ENCODE data around the gene GPRIN1. TPM values are rescaled to one million over a fixed set of nuclear protein-coding genes. Genes with fewer than 3 reads are reported as not detected.
"Not testable (repeated sequence)": the region's sequence is repeated elsewhere in the genome, so short reads cannot be mapped to it uniquely, and the experiment has no call there.

GPRIN1 gene
- total RNA-seq, 1 donor from 2014 or later = 3.2 TPM

GRCh38 chr5:176612008-176612407 lies 2.1 kb upstream of the GPRIN1 start:
- no peak for DNase-seq (ENCODE audit: low spot score)
- Mint-ChIP-seq H3K4me3 (no peak overlapping the region), H3K27ac (no peak overlapping the region), H3K27me3 (ENCODE audit: insufficient read depth) (peaks cover 55% of the 10 kb centered on the region), H3K36me3 (ENCODE audit: low read depth) (no peaks in the 10 kb centered on the region), H3K4me1 (ENCODE audit: low read depth) (peaks cover 20% of the 10 kb centered on the region), H3K9me3 (no peaks in the 10 kb centered on the region)
- intact Hi-C loops (cut with micrococcal nuclease) = no loop called here

GRCh38 chr5:176611435-176611834 lies 1.5 kb upstream of the GPRIN1 start:
- Mint-ChIP-seq H3K27me3 (ENCODE audit: insufficient read depth) (peaks cover 49% of the 10 kb centered on the region), H3K27ac (no peak overlapping the region), H3K36me3 (ENCODE audit: low read depth) (no peaks in the 10 kb centered on the region), H3K4me3 (no peak overlapping the region), H3K4me1 (ENCODE audit: low read depth) (peaks cover 20% of the 10 kb centered on the region), H3K9me3 (no peaks in the 10 kb centered on the region)
- peak; percentile 53 for DNase-seq (ENCODE audit: low spot score)
- intact Hi-C loops (cut with micrococcal nuclease) = loop anchor here (1.0 to 2.0 kb wide), 2 partner anchors 8 to 75 kb away; partner anchors contain the start of gene RNF44

DNA sequence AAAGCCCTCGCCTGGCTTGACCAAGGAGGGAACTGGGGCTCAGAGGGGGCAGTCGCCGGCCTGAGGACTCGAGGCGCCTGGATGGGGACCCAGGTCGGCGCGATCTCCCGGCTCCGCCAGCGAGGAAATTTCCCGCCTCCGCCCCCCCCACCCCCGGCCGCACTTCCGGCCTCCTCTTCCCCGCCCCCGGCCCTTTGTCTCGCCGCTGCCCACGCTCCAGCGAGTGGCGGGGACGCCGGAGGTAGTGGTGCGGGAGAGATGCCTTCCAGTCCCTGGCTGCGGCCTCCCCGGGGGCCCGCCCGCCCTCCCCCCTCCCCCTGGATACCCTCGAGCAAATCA lies 448 bp upstream of the GPRIN1 start:
- no peaks in the 10 kb centered on the region for H3K36me3 Mint-ChIP-seq (ENCODE audit: low read depth)
- peaks cover 41% of the 10 kb centered on the region for H3K27me3 Mint-ChIP-seq (ENCODE audit: insufficient read depth)
- intact Hi-C loops (cut with micrococcal nuclease) = loop anchor here (2.0 kb wide), 1 partner anchor 74 kb away; the partner anchor contains the start of gene RNF44
- DNase-seq (ENCODE audit: low spot score) = no peak
- no peak overlapping the region for H3K27ac Mint-ChIP-seq
- H3K4me3 Mint-ChIP-seq = peak overlapping the region; percentile 80
- H3K4me1 Mint-ChIP-seq (ENCODE audit: low read depth) = peaks cover 20% of the 10 kb centered on the region
- H3K9me3 Mint-ChIP-seq = no peaks in the 10 kb centered on the region

DNA sequence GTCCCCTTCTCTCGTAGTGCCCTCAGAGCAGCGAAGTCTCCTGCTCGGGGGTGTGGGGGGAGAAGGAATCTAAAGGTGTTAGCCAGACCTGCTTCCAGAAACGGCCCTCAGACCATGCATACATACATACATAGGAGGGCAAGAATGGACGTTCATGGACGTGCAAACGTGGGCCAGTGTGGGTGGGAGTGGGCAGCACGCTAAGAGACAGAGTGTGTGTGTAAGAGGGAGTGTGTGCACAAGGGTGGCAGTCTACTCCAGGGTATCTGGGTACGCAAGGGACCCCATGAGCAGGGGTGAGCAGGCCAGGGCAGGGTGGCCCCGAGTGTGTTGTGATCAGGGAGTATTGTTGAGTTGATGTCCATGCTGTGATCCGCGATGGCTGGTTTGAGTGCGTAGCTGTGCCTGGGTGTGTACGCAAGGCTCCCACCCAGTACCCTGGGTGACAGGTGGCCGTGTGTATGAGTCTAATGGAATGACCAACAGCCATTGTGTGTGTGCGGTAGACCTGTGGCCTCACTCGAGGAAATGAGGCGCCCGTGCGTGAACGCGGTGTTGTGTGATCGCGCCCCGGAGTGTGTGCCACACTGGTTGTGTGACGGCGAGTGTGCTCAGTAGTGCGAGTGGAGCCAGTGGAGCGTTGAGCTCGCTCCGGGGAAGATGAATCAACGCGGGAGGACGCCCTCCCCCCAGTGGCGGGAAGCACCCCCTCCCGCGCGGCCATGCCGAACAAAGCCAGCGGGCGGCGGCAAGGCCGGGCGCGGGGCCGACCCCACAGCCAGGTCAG lies 826 bp downstream of the GPRIN1 start:
- intact Hi-C loops (cut with micrococcal nuclease) = loop anchor here (1.0 kb wide), 2 partner anchors 38 to 66 kb away; partner anchors contain the start of gene TSPAN17
- H3K27me3 Mint-ChIP-seq (ENCODE audit: insufficient read depth) = peaks cover 36% of the 10 kb centered on the region
- peak overlapping the region; percentile 76 for H3K27ac Mint-ChIP-seq
- DNase-seq (ENCODE audit: low spot score) = no peak
- H3K9me3 Mint-ChIP-seq = no peaks in the 10 kb centered on the region
- H3K36me3 Mint-ChIP-seq (ENCODE audit: low read depth) = no peaks in the 10 kb centered on the region
- H3K4me3 Mint-ChIP-seq = peak overlapping the region; percentile 88
- H3K4me1 Mint-ChIP-seq (ENCODE audit: low read depth) = peaks cover 20% of the 10 kb centered on the region

DNA sequence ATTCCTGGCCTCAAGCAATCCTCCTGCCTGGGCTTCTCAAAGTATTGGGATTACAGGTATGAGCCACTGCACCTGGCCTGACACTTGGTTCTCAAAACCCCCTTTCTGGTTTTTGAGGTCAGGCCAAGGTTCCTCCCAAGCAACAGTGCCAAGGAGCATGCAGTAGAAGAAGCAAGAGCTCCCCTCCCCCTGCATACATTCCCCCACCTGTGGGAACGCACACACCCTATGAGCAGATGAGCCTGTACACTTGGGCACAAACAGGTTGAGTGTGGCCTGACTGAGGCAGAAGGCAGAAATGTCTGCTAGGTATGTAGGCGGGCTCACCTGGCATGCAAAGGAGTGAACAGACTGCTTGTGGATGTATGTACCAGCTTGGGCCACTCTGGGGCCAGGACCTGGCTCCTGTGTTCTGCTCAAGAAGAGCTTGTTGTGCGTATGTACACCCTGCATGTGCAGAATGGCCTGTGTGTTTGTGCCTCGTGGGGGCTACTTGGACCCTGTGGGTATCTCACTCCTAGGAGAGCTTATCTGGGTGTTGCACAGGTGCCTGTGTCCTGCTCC lies 1.7 kb downstream of the GPRIN1 start:
- H3K27me3 Mint-ChIP-seq (ENCODE audit: insufficient read depth) = peaks cover 40% of the 10 kb centered on the region
- H3K9me3 Mint-ChIP-seq = no peaks in the 10 kb centered on the region
- H3K4me3 Mint-ChIP-seq = peak overlapping the region; percentile 88
- DNase-seq (ENCODE audit: low spot score) = no peak
- no peaks in the 10 kb centered on the region for H3K36me3 Mint-ChIP-seq (ENCODE audit: low read depth)
- intact Hi-C loops (cut with micrococcal nuclease) = no loop called here
- no peak overlapping the region for H3K27ac Mint-ChIP-seq
- peaks cover 20% of the 10 kb centered on the region for H3K4me1 Mint-ChIP-seq (ENCODE audit: low read depth)

DNA sequence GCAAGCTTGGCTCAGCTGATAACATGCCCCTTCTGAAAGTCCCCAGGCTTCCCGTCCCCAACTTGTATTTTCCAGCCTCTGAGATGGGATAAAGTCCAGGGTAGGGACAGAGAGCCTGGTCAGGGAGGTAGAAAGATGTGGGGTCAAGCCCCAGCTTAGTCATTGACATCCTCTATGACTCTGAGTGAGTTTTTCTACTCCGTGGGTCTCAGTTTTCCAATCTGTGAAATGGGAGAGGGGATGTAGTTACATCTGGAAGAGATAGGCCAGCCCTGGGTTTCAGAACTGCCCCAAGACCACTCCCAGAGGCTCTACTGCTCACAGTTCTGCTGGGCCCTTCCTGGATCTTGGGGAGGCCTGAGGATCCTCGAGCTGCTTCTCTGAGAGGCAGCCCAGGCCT lies 3.1 kb downstream of the GPRIN1 start:
- Mint-ChIP-seq H3K27me3 (ENCODE audit: insufficient read depth) (peaks cover 30% of the 10 kb centered on the region), H3K9me3 (no peaks in the 10 kb centered on the region), H3K27ac (no peak overlapping the region), H3K4me1 (ENCODE audit: low read depth) (peaks cover 20% of the 10 kb centered on the region), H3K36me3 (ENCODE audit: low read depth) (no peaks in the 10 kb centered on the region), H3K4me3 (no peak overlapping the region)
- no peak for DNase-seq (ENCODE audit: low spot score)
- intact Hi-C loops (cut with micrococcal nuclease) = no loop called here

- intact Hi-C loops (cut with micrococcal nuclease) = no loop called here
- H3K9me3 Mint-ChIP-seq = no peaks in the 10 kb centered on the region
- peaks cover 24% of the 10 kb centered on the region for H3K27me3 Mint-ChIP-seq (ENCODE audit: insufficient read depth)
- no peak overlapping the region for H3K4me3 Mint-ChIP-seq
- H3K27ac Mint-ChIP-seq = no peak overlapping the region
- no peak for DNase-seq (ENCODE audit: low spot score)
- H3K4me1 Mint-ChIP-seq (ENCODE audit: low read depth) = peaks cover 13% of the 10 kb centered on the region
- no peaks in the 10 kb centered on the region for H3K36me3 Mint-ChIP-seq (ENCODE audit: low read depth)
Measured at GRCh38 chr5:176606032-176606431, 3.9 kb downstream of the GPRIN1 start.

GRCh38 chr5:176603091-176603490 lies 6.9 kb downstream of the GPRIN1 start:
- no peak overlapping the region for H3K27ac Mint-ChIP-seq
- intact Hi-C loops (cut with micrococcal nuclease) = no loop called here

GRCh38 chr5:176601901-176602482 lies 8.0 kb downstream of the GPRIN1 start:
- peaks cover 2% of the 10 kb centered on the region for H3K36me3 Mint-ChIP-seq (ENCODE audit: low read depth)
- H3K4me1 Mint-ChIP-seq (ENCODE audit: low read depth) = no peaks in the 10 kb centered on the region
- no peaks in the 10 kb centered on the region for H3K9me3 Mint-ChIP-seq
- H3K27me3 Mint-ChIP-seq (ENCODE audit: insufficient read depth) = peaks cover 16% of the 10 kb centered on the region
- intact Hi-C loops (cut with micrococcal nuclease) = no loop called here
- H3K4me3 Mint-ChIP-seq = no peak overlapping the region
- H3K27ac Mint-ChIP-seq = no peak overlapping the region
- DNase-seq (ENCODE audit: low spot score) = no peak

More at GRCh38 chr5:176603091-176603490, 6.9 kb downstream of the GPRIN1 start:
- no peak for DNase-seq (ENCODE audit: low spot score)
- Mint-ChIP-seq H3K9me3 (no peaks in the 10 kb centered on the region), H3K4me1 (ENCODE audit: low read depth) (no peaks in the 10 kb centered on the region), H3K36me3 (ENCODE audit: low read depth) (peaks cover 2% of the 10 kb centered on the region), H3K4me3 (no peak overlapping the region), H3K27me3 (ENCODE audit: insufficient read depth) (peaks cover 20% of the 10 kb centered on the region)

- H3K4me1 Mint-ChIP-seq (ENCODE audit: low read depth); DNase-seq (ENCODE audit: low spot score); intact Hi-C loops (cut with micrococcal nuclease); H3K9me3 Mint-ChIP-seq; H3K27ac Mint-ChIP-seq; H3K36me3 Mint-ChIP-seq (ENCODE audit: low read depth): not testable (repeated sequence)
- Mint-ChIP-seq H3K4me3 (peak overlapping the region; percentile 3), H3K27me3 (ENCODE audit: insufficient read depth) (peaks cover 17% of the 10 kb centered on the region)
Measured at GRCh38 chr5:176599749-176600430, 10.1 kb downstream of the GPRIN1 start.

DNA sequence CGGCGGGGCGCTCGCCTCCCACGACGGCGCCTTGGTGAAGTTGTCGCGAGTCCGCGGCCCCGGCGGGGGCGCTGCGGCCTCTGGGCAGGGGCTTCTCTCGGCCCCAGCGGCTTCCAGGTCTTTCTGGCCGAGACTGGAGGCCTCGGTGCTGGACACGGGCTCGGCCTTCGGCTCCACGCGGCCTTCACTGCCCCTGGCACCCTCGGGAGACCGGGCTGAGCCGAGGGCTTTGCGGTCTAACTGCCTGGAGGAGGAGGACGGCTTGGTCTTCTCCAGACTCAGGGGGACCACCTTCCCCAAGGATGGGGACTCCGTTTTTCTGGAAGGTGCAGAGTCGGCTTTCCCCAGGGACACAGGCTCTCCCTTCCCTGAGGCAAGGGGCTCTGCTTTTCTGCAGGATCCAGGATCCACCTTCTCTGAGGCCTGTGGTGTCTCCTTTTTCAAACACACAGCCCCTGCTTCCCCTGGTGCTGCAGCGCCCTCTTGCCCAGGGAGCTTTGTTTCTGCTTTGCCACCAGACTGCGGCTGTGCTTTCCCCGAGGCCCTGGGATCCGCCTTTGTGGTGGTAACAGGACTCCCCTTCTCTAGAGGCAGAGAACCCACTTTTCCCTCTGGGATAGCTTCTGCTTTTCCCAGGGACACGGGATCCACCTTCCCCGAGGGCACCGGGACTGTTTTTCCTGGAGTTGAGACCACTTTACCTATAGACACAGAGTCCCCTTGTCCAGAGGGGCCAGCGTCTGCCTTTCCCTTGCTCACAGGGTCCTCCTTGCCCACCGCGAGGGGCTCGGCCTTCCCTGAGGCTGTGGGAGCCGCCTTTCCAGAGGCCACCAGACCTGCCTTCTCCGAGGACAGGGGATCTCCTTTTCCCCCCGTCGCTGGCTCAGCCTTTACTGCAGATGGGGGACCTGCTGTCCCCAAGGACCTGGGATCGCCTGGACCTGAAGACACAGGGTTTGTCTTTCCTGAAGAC lies 12.3 kb downstream of the GPRIN1 start:
- Mint-ChIP-seq H3K27me3 (ENCODE audit: insufficient read depth) (peaks cover 15% of the 10 kb centered on the region), H3K9me3 (no peaks in the 10 kb centered on the region), H3K27ac (no peak overlapping the region), H3K4me1 (ENCODE audit: low read depth) (peaks cover 8% of the 10 kb centered on the region), H3K4me3 (no peak overlapping the region), H3K36me3 (ENCODE audit: low read depth) (peaks cover 2% of the 10 kb centered on the region)
- no peak for DNase-seq (ENCODE audit: low spot score)
- intact Hi-C loops (cut with micrococcal nuclease) = loop anchor here (2.0 kb wide), 1 partner anchor 181 kb away; the partner anchor contains the start of gene CLTB
